Thyroid gland (tissue), 4 donors: ENCODE measurements around the gene MOV10.

ENCODE experiments used
- CTCF ChIP-seq, 6 experiments: fragments of 200-600 bp in 3 of 6; fragments of 450-650 bp in 3 of 6; sonication (generic) in 3 of 6; IDR thresholded peaks; one replicate each; pipeline ENCODE4 v1.5.1; 2016 to 2019; ENCODE audit warnings: antibody characterized with exemption in 6 of 6, mild to moderate bottlenecking in 2 of 6, inconsistent platforms in 1 of 6, moderate library complexity in 1 of 6
- POLR2A ChIP-seq, 2 donors: fragments of 450-650 bp; IDR thresholded peaks; one replicate each; pipeline ENCODE4 v1.6.1; 2017; ENCODE audit warnings: antibody characterized with exemption in 2 of 2, mild to moderate bottlenecking in 2 of 2, moderate library complexity in 1 of 2

DNA sequence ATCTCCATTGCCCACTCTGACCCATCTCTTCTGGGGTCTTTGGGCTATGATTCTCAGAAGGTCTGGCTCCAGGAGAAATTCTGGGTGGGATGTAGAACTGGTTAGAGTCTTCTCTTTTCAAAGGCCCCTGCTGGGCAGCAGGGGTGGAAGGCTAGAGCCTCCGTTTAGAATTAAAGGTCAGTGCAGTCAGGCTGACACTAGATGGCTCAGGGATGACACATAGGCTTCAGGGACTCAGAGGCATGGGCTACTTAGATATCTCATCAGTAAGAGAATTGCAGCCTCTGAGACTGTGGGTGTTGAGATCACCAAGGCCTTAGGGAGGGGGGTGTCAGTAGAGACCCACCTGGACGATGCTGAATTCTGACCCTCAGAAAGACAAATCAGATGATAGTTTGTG lies 53.3 kb downstream of the MOV10 start:
- TF ChIP-seq CTCF (IDR thresholded peaks at IDR 0.05) (no peak), POLR2A (IDR thresholded peaks at IDR 0.05) (no peak)
